ENCODE results near the gene KYNU.
"Not testable (repeated sequence)": the region's sequence is repeated elsewhere in the genome, so short reads cannot be mapped to it uniquely, and the experiment has no call there.

Gene KYNU

DNA sequence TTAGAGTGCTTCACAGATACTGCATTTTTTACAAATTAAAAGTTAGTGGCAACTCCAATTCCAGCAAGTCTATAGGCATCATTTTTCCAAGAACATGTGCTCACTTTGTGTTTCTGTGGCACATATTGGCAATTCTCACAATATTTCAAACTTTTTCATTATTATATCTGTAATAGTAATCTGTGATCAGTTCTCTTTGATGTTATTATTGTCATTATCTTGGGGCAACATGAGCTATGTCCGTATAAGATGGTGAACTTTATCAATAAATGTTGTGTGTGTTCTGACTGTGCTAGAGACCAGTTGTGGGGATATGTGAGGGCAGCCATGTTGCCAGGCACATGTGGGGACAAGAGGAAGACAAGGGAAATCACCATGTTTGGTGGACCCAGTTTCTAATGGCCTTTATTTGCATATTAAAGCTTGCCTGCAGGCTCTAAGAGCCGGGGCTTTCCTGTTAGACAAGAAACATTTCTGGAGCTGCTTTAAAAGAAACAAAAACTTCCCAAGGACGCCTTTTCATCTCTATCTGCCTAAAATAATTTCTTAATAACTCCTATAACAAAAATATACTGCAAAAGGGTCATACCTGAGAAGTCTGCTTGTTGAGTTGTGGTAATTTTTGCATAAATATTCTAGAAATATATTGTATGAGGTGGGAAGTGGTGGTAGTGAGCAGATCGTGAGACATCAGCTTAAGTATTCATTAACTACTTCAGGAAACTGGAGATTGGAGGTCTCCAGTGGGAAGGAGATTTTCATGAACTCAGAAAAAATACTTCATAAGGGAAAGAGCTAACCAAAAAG, 37.2 kb downstream of the KYNU start:
- DNase-seq, result no peak
- intact Hi-C loops (cut with DNase I), result no loop called here

DNA sequence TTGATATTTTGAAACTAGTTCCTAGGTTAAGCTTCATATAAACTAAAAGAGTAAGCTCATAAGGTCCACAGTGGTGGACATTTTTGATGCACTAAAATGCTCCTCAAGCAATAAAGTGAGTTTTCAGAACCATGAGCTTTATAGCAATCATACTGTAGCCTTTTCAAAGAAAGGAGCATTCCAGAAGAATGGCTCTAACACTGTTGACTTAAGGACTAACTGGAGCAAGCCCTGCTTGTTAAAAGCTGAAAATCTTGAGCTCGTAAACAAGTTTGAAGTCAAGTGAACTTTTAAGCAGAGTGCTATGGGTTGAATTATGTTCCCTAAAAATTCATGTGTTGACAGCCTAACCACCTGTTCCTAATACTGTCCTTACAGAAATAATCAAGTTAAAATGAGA, 38.0 kb downstream of the KYNU start:
- intact Hi-C loops (cut with DNase I), result no loop called here

DNA sequence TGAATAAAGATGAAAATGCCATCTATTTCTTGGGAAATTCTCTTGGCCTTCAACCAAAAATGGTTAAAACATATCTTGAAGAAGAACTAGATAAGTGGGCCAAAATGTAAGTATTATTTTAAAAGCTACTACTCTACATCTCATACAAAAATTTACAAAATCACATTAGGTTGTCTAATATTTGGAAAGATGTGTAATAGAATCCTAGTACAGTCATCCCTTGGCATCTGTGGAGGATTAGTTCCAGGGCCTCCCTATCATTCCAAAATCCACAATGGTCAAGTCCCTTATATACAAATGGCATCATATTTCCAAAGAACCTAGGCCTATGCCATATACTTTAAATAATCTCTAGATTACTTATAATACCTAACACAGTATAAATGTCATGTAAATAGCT, 41.2 kb downstream of the KYNU start:
- intact Hi-C loops (cut with DNase I), result no loop called here
- no peak for DNase-seq

More for the DNA sequence above, 38.0 kb downstream of the KYNU start:
- no peak for DNase-seq

DNA sequence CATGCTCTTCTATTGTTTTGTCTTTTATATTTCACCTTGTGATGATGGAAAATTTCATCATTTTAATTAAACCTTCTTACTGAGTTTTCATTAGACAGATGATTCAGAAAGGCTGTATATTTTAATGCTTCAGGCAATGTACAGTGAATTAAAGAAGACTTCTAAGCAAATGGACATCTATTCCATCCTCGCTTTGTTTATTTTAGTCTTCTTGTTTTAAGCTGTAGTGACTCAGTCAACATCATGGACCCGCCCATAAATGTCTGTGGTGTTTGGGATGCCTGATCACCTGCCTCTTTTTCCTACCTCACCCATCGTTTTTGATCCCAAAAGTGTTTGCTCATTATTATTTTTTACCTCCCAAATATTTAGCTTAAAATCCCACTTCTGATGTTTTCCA, 43.1 kb downstream of the KYNU start:
- no peak for DNase-seq

DNA sequence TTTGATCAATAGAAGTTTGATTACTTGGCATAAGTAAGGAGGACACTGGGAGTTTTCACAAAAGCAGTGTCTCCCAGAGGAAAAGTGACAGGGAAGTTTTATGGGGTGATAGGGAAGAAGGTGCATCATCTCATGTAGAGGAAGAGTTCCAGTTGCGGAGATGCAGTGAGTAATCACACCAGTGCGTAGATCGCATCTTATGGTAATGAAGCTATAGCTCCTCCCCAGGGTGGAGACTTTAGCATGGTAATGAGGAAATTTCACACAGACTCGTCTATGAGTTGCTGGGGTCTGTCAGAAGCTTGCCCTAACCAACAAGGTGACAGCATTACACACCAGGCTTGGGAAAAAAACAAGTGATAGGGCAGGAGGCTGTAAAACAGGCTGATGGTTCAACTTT, 49.0 kb downstream of the KYNU start:
- intact Hi-C loops (cut with DNase I), result no loop called here
- no peak for DNase-seq

More for the DNA sequence above, 43.1 kb downstream of the KYNU start:
- intact Hi-C loops (cut with DNase I), result no loop called here

DNA sequence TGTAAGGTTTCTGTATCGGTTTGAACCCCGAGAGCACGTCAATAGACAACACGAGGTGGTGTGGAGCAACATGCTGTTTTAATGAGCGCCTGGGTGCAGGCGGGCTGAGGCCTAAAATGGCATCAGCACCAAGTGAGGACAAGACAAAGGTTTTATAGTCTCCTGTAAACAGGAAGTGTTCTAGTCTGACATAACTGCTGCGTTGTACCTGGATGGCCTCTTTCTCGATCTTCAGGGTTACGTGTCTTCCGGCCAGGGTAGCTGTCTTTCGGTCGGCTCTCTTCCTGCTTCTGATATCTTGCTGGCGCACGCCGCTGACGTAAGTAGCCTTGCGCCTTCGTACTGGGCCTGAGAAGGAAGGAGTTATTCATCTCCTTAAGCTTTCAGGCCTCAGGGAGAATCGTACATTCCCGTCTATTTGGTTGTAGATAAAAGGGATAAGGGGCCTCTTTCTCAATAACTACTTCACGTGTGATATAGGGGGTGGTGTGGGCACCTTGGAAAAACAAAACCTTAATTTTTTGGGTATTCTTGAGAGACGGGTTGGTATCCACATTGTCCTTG, 53.5 kb downstream of the KYNU start:
- intact Hi-C loops (cut with DNase I), result no loop called here
- no peak for DNase-seq

DNA sequence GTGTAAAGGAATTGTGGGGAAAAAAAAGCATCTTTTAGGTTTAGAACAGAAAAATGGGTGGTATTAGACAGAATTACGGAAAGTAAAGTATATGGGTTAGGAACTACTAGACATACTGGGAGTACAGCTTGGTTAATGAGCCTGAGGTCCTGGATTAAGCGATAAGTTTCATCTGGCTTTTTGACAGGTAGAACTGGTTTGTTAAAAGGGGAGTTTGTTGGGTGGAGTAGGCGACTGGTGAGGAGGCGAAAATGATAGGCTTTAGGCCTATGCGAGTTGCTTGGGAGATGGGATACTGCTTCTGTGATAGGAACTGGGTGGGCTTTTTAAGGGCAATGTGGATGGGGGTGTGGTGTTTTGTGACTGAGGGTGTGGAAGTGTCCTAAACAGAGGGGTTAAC, 56.5 kb downstream of the KYNU start:
- intact Hi-C loops (cut with DNase I), result no loop called here

DNA sequence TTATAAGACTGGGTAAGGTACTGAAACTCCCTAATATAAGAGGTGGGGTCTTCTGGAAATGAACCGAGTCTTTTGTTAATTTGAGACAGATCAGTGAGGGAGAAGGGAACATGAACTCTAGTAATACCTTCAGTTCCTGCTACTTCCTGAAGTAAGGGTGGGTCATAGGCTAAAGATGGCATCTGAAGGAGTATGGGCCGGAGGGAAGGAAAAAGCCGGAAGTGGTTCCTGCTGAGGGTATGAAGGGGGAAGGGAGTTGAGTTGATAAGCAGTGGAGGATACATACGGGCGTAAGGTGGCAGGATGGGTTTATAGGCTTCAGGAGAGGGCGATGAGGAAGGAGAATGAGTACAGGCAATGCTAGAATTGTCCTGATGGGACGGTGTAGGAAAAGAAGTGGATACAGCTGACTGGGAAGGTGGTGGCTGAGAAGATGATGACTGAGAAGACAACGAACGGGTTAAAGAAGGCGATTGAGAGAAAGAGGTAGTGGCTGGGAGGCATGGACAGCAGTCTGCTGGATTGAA, 58.2 kb downstream of the KYNU start:
- DNase-seq, result no peak
- intact Hi-C loops (cut with DNase I), result no loop called here

More for the DNA sequence above, 56.5 kb downstream of the KYNU start:
- DNase-seq, result no peak

DNA sequence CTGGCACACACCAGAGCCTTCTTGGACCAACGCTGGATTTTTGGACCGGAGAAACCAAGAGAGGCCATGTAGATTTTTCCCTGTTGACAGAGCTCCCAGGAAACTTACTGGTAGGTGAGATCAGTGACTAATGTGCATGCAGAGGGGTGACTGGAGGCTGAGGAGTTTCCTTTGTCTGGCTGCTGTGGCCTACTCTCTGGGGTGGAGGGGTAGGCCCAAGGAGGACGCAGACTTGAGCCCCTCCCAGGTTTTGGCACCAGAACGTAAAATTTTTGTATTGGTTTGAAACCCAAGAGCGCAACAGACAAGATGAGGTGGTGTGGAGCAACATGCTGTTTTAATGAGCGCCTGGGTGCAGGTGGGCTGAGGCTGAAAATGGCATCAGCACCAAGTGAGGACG, 59.2 kb downstream of the KYNU start:
- intact Hi-C loops (cut with DNase I), result no loop called here
- DNase-seq, result no peak

DNA sequence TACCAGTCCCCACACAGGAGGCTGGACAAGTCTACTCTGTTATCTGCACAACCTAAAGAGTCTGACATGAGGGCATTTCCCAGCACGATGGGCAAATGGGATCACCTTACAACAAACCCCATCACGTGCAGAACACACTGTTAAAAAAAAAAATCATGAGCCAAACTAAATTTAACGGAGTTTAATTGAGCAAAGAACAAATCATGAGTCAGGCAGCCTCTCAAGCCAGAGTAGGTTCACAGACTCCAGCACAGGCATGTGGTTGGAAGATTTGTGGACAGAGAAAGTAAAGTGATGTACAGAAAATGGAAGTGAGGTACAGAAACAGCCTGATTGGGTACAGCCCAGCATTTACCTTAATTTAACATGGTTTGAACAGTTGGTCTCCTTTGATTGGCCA, 59.9 kb downstream of the KYNU start:
- intact Hi-C loops (cut with DNase I), result no loop called here

DNA sequence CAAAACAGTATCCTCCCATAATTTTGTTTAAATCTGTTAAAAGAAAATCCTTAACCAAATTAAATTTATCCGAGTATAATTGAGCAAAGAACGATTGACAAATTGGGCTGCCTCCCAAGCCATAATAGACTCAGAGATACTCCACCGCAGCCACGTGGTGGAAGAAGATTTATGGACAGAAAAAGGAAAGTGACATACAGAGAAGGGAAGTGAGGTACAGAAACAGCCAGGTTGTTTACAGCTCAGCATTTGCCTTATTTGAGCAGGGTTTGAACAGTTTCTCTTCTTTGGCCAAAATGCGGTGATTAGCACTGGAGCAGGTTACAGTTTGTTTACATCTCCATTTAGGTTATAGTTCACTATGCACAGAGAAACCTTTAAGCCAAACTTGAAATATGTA, 60.8 kb downstream of the KYNU start:
- intact Hi-C loops (cut with DNase I), result no loop called here
- no peak for DNase-seq

More for the DNA sequence above, 59.9 kb downstream of the KYNU start:
- DNase-seq, result no peak

DNA sequence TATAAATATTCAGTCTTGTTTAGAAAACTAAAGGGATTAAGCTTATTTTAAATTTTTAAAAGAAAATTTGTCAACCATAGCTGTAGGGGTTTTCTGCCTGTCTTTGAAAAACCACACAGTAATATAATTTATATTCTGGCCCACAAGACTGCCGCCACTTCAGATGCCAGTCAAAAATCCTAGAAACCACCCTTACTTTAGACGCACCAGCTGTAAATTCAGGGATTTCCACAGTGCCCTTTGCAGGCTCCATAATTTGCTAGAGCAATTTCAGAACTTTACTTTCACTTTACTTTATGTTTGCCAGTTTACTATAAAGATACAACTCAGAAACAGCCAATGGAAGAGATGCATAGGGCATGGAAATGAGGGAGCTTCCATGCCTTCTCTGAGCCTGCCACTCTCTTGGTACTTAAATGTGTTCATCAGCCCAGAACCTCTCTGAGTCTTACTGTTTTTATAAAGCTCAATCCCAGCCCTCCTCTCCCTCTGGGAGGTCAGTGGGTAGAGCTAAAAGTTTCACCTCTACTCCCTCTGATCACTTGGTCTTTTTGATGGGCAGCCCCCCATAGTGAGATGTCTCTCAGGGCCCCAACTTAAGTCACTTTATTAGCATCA, 63.3 kb downstream of the KYNU start:
- DNase-seq, result no peak
- intact Hi-C loops (cut with DNase I), result no loop called here

DNA sequence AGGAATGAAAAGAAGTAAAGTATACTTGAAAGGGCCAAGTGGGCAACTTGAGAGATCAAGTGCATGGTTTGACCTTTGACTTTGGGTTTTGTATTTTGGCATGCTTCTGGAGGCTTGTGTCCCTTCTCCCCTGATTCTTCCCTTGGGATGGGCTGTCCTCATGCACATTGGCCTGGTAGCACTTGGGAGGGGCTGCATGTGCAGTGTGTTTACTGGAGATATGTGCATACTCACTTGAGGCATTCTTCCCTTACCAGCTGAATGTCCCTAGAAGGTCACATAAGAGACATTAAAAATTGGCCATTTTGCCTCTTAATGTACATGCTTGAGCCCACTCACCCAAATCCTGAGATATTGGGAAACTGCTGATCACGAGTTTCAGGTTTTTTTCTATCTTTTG, 65.2 kb downstream of the KYNU start:
- no peak for DNase-seq
- intact Hi-C loops (cut with DNase I), result no loop called here

DNA sequence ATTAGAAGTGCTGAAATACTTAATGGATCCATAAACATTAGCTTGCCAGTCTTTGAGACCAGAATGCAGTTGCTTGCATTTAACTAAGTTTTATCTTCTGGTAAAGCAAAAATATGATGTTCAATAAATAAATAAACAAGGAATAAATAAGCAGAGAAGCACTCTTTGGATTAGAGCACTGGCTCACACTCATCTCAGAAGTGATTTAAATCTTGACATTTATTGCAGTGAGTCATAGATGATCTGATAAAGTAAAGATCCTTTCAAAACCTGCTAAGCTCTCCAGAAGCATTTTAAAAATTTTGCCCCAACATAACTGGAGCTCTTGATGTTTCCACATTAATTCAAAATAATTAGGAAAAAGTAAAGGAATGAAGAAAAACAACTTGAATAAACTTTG, 66.8 kb downstream of the KYNU start:
- intact Hi-C loops (cut with DNase I), result no loop called here
- no peak for DNase-seq

DNA sequence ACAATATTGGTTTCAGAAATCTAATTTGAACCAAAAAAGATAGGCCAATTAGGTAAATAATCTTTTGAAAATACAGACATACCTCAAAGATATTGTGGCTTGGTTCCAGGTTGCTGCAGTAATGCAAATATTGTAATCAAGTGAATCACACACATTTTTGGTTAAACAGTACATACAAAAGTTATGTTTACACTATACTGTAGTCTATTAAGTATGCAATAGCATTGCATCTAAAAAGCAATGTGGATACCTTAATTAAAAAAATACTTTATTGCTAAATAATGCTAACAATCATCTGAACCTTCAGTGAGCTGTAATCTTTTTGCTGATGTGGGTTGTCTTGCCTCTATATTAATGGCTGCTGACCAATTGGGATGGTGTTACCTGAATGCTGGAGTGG, 67.3 kb downstream of the KYNU start:
- DNase-seq, result no peak
- intact Hi-C loops (cut with DNase I), result no loop called here

DNA sequence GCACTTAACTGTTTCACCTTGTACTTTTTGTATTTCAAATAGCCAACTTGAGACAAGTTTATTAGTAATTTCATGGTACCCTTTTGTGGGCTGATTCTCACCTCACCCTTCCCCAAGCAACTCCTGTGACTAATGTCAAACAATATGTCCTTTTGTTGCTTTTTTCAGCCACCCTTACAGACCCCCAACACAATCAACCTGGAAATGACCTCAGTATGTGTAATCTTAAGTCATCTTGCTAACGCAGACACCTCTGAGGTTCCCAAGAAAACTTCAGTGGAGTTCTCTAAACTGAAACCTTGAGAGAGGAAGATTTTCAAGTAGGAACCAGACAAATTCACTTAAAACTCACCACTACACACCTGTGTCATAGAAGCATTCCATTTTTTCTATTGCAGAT, 69.5 kb downstream of the KYNU start:
- DNase-seq, result no peak

DNA sequence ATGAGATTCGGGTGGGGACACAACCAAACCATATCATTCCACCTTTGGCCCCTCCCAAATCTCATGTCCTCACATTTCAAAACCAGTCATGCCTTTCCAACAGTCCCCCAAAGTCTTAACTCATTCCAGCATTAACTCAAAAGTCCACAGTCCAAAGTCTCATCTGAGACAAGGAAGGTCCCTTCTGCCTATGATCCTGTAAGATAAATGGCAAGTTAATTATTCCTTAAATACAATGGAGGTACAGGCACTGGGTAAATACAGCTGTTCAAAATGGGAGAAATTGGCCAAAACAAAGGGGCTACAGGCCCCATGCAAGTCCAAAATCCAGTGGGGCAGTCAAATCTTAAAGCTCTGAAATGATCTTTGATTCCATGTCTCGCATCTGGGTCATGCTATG, 71.3 kb downstream of the KYNU start:
- intact Hi-C loops (cut with DNase I), result not testable (repeated sequence)

More for the DNA sequence above, 69.5 kb downstream of the KYNU start:
- intact Hi-C loops (cut with DNase I), result no loop called here

DNA sequence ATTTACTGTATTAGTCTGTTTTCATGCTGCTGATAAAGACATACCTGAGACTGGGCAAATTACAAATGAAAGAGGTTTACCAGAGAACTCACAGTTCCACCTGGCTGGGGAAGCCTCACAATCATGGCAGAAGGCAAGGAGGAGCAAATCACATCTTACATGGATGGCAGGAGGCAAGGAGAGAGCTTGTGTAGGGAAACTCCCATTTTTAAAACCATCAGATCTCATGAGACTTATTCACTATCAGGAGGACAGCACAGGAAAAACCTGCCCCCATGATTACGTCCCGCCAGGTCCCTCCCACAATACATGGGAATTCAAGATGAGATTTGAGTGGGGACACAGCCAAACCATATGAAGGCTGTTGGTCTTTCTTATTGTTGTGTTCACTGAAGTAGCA, 72.9 kb downstream of the KYNU start:
- intact Hi-C loops (cut with DNase I); DNase-seq: not testable (repeated sequence)

More for the DNA sequence above, 71.3 kb downstream of the KYNU start:
- DNase-seq, result not testable (repeated sequence)

DNA sequence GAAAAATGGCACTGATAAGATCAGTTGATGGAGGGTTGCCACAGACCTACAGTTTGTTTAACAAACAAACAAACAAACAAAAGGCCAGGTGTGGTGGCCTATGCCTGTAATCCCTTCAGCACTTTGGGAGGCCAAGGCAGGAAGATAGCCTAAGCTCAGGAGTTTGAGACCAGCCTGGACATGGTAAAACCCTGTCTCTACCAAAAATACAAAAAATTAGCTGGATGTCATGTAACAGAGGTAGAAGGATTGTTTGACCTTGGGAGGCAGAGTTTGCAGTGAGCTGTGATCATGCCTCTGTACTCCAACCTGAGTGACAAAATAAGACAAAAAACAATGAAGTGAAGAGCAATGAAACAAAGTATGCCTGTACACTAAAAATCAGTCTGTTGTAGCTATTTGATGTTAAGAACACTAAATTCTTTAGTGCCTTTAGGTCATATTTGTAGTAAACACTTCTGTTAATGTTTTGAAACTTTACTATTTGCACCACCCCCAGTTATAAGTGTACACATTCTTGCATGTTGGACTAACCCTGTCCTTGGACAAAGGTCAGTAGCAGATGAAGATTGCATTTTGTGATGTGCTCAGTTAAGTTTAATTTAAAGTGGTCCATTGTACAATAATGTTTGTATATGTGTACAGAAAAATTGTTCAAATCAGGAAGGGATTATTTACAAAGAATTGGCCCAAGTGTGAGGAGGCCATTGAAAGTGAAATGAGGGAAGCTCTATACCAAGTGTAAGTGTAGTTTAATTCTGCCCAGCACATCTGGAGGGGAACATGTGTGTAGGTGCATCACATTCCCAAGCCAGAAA, 73.9 kb downstream of the KYNU start:
- intact Hi-C loops (cut with DNase I), result no loop called here
- DNase-seq, result no peak

DNA sequence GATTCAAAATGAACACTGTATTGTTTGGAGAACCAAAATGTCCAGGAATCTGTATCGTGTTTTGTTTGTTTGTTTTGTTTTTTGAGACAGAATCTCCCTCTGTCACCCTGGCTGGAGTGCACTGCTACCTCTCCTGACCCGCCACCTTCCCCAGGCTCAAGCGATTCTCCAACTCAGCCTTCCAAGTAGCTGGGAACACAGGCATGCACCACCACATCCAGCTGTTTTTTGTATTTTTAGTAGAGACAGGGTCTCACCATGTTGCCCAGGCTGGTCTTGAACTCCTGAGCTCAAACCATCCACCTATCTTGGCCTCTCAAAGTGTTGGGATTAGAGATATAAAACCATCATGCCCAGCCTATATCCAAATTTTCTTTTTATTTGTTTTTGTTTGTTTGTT, 74.6 kb downstream of the KYNU start:
- intact Hi-C loops (cut with DNase I), result no loop called here

More for the DNA sequence above, 74.6 kb downstream of the KYNU start:
- DNase-seq, result no peak

Measured in posterior cingulate gyrus (tissue), 11 donors.